GM23338 (cell line): Measurements from ENCODE around the gene GTSF1L. TPM values are rescaled to one million over a fixed set of nuclear protein-coding genes. Genes with fewer than 3 reads are reported as not detected.

Experiments used
- ATAC-seq: fragments of 200-7000 bp; cut with Tn5 transposase; 3 replicates; pipeline ENCODE4 v1.9.1; 2020
- DNase-seq: peaks from one replicate; pipeline ENCODE4 v3.0.0-alpha.2; 2015; ENCODE audit warnings: low spot score
- H2AFZ ChIP-seq: fragments of 200-600 bp; sonication (generic); 2 replicates; pipeline ENCODE4 v1.8.0; 2016; ENCODE audit warnings: antibody characterized with exemption, mild to moderate bottlenecking, moderate library complexity
- H3F3A ChIP-seq: fragments of 200-600 bp; sonication (generic); replicated peaks from 2 replicates; pipeline ENCODE4 v1.8.0; 2017; ENCODE audit warnings: antibody characterized with exemption, mixed run types, low read depth
- H3K27ac ChIP-seq: fragments of 200-600 bp; sonication (generic); 2 replicates; pipeline ENCODE4 v1.6.1; 2016; ENCODE audit warnings: low read depth
- H3K27me3 ChIP-seq: fragments of 200-600 bp; sonication (generic); 2 replicates; pipeline ENCODE4 v1.8.0; 2016; ENCODE audit warnings: mild to moderate bottlenecking, mixed run types, moderate library complexity; ENCODE audit not compliant: insufficient read depth
- H3K36me3 ChIP-seq: fragments of 200-600 bp; sonication (generic); 2 replicates; pipeline ENCODE4 v1.8.0; 2016; ENCODE audit warnings: mild to moderate bottlenecking; ENCODE audit not compliant: insufficient read depth
- H3K4me1 ChIP-seq: fragments of 200-600 bp; sonication (generic); 2 replicates; pipeline ENCODE4 v1.8.0; 2016; ENCODE audit warnings: mild to moderate bottlenecking, moderate library complexity; ENCODE audit not compliant: insufficient read depth
- H3K4me2 ChIP-seq: fragments of 200-600 bp; sonication (generic); 2 replicates; pipeline ENCODE4 v1.7.1; 2017; ENCODE audit warnings: mixed run types
- H3K4me3 ChIP-seq: fragments of 200-600 bp; sonication (generic); 2 replicates; pipeline ENCODE4 v1.6.1; 2016; ENCODE audit warnings: mixed run types
- H3K79me2 ChIP-seq: fragments of 200-600 bp; sonication (generic); replicated peaks from 2 replicates; pipeline ENCODE4 v1.8.0; 2017; ENCODE audit warnings: mild to moderate bottlenecking; ENCODE audit not compliant: insufficient read depth
- H3K9me2 ChIP-seq: fragments of 200-600 bp; sonication (generic); 2 replicates; pipeline ENCODE4 v1.8.0; 2017; ENCODE audit not compliant: insufficient read depth
- H4K20me1 ChIP-seq: fragments of 200-600 bp; sonication (generic); replicated peaks from 2 replicates; pipeline ENCODE4 v1.8.0; 2017; ENCODE audit warnings: mild to moderate bottlenecking; ENCODE audit not compliant: insufficient read depth
- H3K27ac Mint-ChIP-seq: 2 replicates; pipeline ENCODE4 v1.8.0; 2020; ENCODE audit warnings: inconsistent platforms, mild to moderate bottlenecking, moderate library complexity, mixed read lengths
- H3K27me3 Mint-ChIP-seq: 3 replicates; pipeline ENCODE4 v1.8.0; 2022; ENCODE audit warnings: low read depth, mild to moderate bottlenecking, moderate library complexity, mixed read lengths, inconsistent platforms; ENCODE audit not compliant: insufficient read depth, poor library complexity
- H3K36me3 Mint-ChIP-seq: 3 replicates; pipeline ENCODE4 v1.8.0; 2021; ENCODE audit warnings: low read depth, mild to moderate bottlenecking, inconsistent platforms, moderate library complexity, mixed read lengths
- H3K4me1 Mint-ChIP-seq: 3 replicates; pipeline ENCODE4 v1.8.0; 2020; ENCODE audit warnings: mild to moderate bottlenecking, inconsistent platforms, mixed read lengths
- H3K4me3 Mint-ChIP-seq: 3 replicates; pipeline ENCODE4 v1.8.0; 2021; ENCODE audit warnings: moderate library complexity, mild to moderate bottlenecking, inconsistent platforms, mixed read lengths
- H3K9me3 Mint-ChIP-seq: 3 replicates; pipeline ENCODE4 v1.8.0; 2020; ENCODE audit warnings: moderate library complexity, mild to moderate bottlenecking, inconsistent platforms, mixed read lengths
- EZH2 ChIP-seq: fragments of 200-600 bp; sonication (generic); IDR thresholded peaks from one replicate; pipeline ENCODE4 v1.8.0; 2017; ENCODE audit warnings: antibody characterized with exemption, mild to moderate bottlenecking, low read depth; ENCODE audit not compliant: unreplicated experiment
- EZH2phosphoT487 ChIP-seq: fragments of 200-600 bp; sonication (generic); IDR thresholded peaks from one replicate; pipeline ENCODE4 v1.8.1; 2018; ENCODE audit warnings: antibody characterized with exemption; ENCODE audit not compliant: unreplicated experiment
- NANOG ChIP-seq: IDR thresholded peaks from 2 replicates; pipeline ENCODE4 v1.6.1; 2016; ENCODE audit warnings: antibody characterized with exemption, borderline replicate concordance
- POLR2AphosphoS5 ChIP-seq: IDR thresholded peaks from 2 replicates; pipeline ENCODE4 v1.6.1; 2016; ENCODE audit warnings: antibody characterized with exemption, low read depth
- STAT1 ChIP-seq: IDR thresholded peaks from one replicate; pipeline ENCODE4 v1.6.1; 2016; ENCODE audit warnings: antibody characterized with exemption; ENCODE audit not compliant: unreplicated experiment
- ZNF331 ChIP-seq: fragments of 250-450 bp; sonication (Bioruptor Pico); IDR thresholded peaks from 2 replicates; pipeline ENCODE4 v1.5.0; 2020; ENCODE audit warnings: low read depth, mild to moderate bottlenecking, moderate library complexity
- polyA plus RNA-seq: library from polyadenylated mRNA; unstranded; fragments of >200 nt; fragmentation: Nextera tagmentation; extraction: Ambion mirVana; gene quantifications from 2 replicates; pipeline ENCODE4 v1.2.1, GENCODE V29; 2016
- total RNA-seq: library from RNA; depleted of rRNA; stranded (reverse); fragments of >200 nt; shearing (Covaris generic); gene quantifications from 2 replicates; pipeline ENCODE4 v1.2.3, GENCODE V29; 2014
- TF ChIP-seq, protein P1 (sequence below): IDR thresholded peaks from 2 replicates; pipeline ENCODE4 v1.6.1; 2016; ENCODE audit warnings: antibody characterized with exemption
- TF ChIP-seq, protein P2 (sequence below): IDR thresholded peaks from one replicate; pipeline ENCODE4 v1.6.1; 2018; ENCODE audit warnings: antibody characterized with exemption; ENCODE audit not compliant: unreplicated experiment
- TF ChIP-seq, protein P3 (sequence below), 2 experiments: fragments of 200-600 bp in 1 of 2; sonication (generic) in 1 of 2; conservative IDR thresholded peaks; 2 replicates each; pipeline versions ENCODE4 v1.5.1 to v1.6.1; 2016 to 2017; ENCODE audit warnings: antibody characterized with exemption in 2 of 2, low read depth in 2 of 2, mild to moderate bottlenecking in 2 of 2, moderate library complexity in 1 of 2

GTSF1L gene
- total and polyA plus RNA-seq, 2 experiments from 2014 or later = not detected

DNA sequence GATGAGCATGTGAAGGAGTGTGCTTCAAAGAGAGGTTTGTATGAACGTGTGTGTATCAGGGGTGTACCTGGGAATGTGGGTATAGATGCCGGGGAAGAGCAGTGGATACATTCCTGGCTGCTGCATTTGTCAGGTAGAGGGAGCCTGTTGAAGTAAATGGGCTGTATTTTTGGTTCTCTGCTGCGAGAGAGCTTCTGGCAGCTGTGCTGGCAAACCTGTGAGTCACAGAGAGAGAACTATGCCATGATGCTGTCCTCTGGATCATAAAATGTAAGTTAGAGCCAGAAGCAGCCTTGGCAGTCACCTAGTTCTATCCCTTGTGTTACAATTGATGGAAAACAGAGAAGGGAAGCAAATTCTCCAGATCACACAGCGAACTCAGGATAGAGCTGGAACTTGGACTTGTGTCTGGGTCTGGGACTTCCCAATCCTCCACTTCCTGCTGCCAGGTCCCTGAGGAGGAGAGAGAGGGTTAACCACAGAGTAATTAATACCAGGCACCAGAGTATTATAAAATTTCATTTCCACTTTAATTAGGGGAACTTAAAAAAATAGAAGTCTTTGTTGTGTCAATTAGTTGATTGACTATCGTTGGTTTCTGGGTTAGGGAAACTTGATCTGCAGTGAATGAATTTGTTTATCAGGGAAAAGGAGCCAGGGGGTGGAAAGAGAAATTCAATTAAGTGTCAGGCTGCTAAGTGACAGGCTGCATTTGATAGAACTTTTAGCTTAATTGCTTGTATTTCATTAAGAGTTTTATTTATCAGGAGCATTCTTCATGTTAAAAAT, 41.1 kb upstream of the GTSF1L start:
- H3K27ac Mint-ChIP-seq = no peak overlapping the region
- no peak overlapping the region for H3K4me2 ChIP-seq
- H3K27ac ChIP-seq = no peak overlapping the region
- H3K79me2 ChIP-seq = no peaks in the 10 kb centered on the region
- H3F3A ChIP-seq = no peaks in the 10 kb centered on the region
- no peak for TF ChIP-seq EZH2
- H3K27me3 Mint-ChIP-seq = no peaks in the 10 kb centered on the region
- H3K4me3 Mint-ChIP-seq = no peak overlapping the region
- no peaks in the 10 kb centered on the region for H3K36me3 ChIP-seq
- H3K4me3 ChIP-seq = no peak overlapping the region
- no peaks in the 10 kb centered on the region for H3K36me3 Mint-ChIP-seq
- DNase-seq (no peak), ATAC-seq (peak; percentile 46)
- no peaks in the 10 kb centered on the region for H3K9me2 ChIP-seq
- H2AFZ ChIP-seq = no peak overlapping the region
- no peaks in the 10 kb centered on the region for H3K27me3 ChIP-seq
- H3K9me3 Mint-ChIP-seq = no peaks in the 10 kb centered on the region; the same call in 2 of the 3 replicates
- H4K20me1 ChIP-seq = no peaks in the 10 kb centered on the region
- peaks cover 12% of the 10 kb centered on the region for H3K4me1 ChIP-seq
- H3K4me1 Mint-ChIP-seq = peaks cover 12% of the 10 kb centered on the region

DNA sequence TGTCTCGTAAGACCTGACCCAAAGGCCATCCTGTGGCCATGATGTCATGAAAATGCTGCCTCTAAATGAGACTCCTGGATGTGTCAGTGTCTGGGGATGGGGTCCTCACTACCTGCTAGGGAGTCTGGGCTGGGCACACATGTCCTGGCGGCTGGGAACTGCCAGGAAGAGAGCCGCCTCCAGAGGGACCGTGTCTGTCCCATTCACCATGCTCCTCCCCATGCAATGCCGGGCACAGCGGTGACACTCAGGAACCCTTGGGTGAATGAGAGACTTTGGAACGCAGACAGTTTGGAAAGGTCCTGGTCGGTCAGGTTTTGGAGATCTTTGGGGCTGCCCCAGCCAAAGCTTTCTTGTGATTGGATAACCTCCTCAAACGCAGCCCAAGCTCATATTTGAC, 40.1 kb upstream of the GTSF1L start:
- no peak overlapping the region for H3K27ac ChIP-seq
- H3K4me1 ChIP-seq = peaks cover 12% of the 10 kb centered on the region
- H3K4me3 Mint-ChIP-seq = no peak overlapping the region
- H3K27ac Mint-ChIP-seq = no peak overlapping the region
- H3K4me3 ChIP-seq = no peak overlapping the region
- H3K9me3 Mint-ChIP-seq = no peaks in the 10 kb centered on the region; the same call in 2 of the 3 replicates
- H3K79me2 ChIP-seq = no peaks in the 10 kb centered on the region
- 0 out of 2 replicates have a peak overlapping the region, but pooled peaks have one; percentile 38 for H2AFZ ChIP-seq
- no peaks in the 10 kb centered on the region for H4K20me1 ChIP-seq
- ATAC-seq = peak; percentile 33; the same call in 2 of the 3 replicates
- H3K36me3 ChIP-seq = no peaks in the 10 kb centered on the region
- peaks cover 12% of the 10 kb centered on the region for H3K4me1 Mint-ChIP-seq
- no peaks in the 10 kb centered on the region for H3K9me2 ChIP-seq
- H3K36me3 Mint-ChIP-seq = no peaks in the 10 kb centered on the region
- H3K4me2 ChIP-seq = no peak overlapping the region
- peaks cover 3% of the 10 kb centered on the region for H3K27me3 Mint-ChIP-seq
- DNase-seq = no peak
- H3K27me3 ChIP-seq = no peaks in the 10 kb centered on the region
- H3F3A ChIP-seq = no peaks in the 10 kb centered on the region
- TF ChIP-seq POLR2AphosphoS5 (no peak), ZNF331 (CRISPR knock-in tag) (no peak), EZH2 (no peak), NANOG (no peak), STAT1 (no peak), EZH2phosphoT487 (no peak)
- TF ChIP-seq, protein P1, sequence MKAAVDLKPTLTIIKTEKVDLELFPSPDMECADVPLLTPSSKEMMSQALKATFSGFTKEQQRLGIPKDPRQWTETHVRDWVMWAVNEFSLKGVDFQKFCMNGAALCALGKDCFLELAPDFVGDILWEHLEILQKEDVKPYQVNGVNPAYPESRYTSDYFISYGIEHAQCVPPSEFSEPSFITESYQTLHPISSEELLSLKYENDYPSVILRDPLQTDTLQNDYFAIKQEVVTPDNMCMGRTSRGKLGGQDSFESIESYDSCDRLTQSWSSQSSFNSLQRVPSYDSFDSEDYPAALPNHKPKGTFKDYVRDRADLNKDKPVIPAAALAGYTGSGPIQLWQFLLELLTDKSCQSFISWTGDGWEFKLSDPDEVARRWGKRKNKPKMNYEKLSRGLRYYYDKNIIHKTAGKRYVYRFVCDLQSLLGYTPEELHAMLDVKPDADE = no peak
- TF ChIP-seq, protein P2, sequence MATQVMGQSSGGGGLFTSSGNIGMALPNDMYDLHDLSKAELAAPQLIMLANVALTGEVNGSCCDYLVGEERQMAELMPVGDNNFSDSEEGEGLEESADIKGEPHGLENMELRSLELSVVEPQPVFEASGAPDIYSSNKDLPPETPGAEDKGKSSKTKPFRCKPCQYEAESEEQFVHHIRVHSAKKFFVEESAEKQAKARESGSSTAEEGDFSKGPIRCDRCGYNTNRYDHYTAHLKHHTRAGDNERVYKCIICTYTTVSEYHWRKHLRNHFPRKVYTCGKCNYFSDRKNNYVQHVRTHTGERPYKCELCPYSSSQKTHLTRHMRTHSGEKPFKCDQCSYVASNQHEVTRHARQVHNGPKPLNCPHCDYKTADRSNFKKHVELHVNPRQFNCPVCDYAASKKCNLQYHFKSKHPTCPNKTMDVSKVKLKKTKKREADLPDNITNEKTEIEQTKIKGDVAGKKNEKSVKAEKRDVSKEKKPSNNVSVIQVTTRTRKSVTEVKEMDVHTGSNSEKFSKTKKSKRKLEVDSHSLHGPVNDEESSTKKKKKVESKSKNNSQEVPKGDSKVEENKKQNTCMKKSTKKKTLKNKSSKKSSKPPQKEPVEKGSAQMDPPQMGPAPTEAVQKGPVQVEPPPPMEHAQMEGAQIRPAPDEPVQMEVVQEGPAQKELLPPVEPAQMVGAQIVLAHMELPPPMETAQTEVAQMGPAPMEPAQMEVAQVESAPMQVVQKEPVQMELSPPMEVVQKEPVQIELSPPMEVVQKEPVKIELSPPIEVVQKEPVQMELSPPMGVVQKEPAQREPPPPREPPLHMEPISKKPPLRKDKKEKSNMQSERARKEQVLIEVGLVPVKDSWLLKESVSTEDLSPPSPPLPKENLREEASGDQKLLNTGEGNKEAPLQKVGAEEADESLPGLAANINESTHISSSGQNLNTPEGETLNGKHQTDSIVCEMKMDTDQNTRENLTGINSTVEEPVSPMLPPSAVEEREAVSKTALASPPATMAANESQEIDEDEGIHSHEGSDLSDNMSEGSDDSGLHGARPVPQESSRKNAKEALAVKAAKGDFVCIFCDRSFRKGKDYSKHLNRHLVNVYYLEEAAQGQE = no peak
- TF ChIP-seq, protein P3, sequence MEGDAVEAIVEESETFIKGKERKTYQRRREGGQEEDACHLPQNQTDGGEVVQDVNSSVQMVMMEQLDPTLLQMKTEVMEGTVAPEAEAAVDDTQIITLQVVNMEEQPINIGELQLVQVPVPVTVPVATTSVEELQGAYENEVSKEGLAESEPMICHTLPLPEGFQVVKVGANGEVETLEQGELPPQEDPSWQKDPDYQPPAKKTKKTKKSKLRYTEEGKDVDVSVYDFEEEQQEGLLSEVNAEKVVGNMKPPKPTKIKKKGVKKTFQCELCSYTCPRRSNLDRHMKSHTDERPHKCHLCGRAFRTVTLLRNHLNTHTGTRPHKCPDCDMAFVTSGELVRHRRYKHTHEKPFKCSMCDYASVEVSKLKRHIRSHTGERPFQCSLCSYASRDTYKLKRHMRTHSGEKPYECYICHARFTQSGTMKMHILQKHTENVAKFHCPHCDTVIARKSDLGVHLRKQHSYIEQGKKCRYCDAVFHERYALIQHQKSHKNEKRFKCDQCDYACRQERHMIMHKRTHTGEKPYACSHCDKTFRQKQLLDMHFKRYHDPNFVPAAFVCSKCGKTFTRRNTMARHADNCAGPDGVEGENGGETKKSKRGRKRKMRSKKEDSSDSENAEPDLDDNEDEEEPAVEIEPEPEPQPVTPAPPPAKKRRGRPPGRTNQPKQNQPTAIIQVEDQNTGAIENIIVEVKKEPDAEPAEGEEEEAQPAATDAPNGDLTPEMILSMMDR (conservative IDR thresholded peaks at IDR 0.05; ENCODE audit: low read depth in 2 of 2) = no peak
